Measurements from ENCODE around the gene DSCAM.

DNA sequence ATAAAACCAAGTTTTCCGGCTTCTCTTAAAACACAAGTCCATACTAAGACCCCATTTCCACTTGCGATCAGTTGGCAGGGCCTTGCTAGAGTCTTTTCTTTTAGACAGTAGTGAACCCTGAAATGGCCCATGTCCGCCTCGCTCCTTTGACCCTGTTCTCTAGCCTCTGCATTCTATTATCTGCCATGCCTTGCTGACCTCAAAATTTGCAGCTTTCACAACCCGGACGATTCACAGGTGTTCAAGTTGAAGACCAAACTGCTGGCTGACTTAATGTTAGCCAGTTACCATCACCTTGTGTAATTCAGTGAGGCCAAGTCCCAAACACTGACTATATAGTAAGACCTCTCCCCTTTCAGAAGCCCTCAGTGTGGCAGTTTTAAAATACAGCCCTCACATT lies 805.5 kb downstream of the DSCAM start:
- no peak for TF ChIP-seq CTCF (IDR thresholded peaks at IDR 0.05)
- TF ChIP-seq EZH2 (IDR thresholded peaks at IDR 0.05; ENCODE audit: borderline replicate concordance, insufficient read depth, low read depth, low read length, poor library complexity, severe bottlenecking): no peak
